Measurements from ENCODE around the gene GARS1.
"Not testable (repeated sequence)": the region's sequence is repeated elsewhere in the genome, so short reads cannot be mapped to it uniquely, and the experiment has no call there.

GARS1 gene

DNA sequence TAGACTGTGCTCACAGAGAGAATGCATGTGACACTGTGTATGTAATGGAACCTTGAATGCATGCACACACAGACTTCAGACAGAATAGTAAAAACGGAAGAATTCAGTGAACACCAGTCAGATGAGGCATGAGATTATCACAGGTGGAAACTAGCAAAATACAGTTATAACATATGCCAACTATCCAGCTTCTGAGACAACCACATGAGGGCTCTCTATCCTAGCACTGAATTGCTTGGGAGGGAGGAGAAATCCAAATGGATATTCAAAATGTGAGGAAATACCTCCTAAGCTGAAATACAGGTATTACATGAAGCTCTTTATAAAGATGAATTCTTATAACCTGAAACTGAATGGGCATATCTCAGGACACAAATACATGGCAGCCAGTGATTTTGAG lies 30.6 kb downstream of the GARS1 start:
- DNase-seq (ENCODE audit: low read depth), result no peak

DNA sequence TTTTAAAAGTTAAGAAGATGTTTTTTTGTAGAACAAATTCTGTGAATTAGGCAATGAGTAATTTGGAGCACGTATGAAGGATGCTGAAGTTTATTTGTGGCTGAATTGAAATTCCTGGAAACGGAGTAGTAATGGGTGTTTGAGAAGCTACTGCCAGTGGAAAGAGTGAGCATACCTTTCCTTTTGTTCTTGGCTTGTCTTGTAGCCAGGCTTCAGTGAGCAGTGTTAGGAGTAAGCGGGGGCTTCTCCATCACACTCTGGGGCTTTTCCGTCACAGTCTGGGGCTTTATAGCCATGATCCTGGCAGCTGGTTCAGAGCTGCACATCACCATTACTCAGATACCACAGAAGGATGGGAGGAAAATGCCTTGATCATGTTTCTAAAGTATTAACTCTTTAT lies 32.3 kb downstream of the GARS1 start:
- no peak for DNase-seq (ENCODE audit: low read depth)

DNA sequence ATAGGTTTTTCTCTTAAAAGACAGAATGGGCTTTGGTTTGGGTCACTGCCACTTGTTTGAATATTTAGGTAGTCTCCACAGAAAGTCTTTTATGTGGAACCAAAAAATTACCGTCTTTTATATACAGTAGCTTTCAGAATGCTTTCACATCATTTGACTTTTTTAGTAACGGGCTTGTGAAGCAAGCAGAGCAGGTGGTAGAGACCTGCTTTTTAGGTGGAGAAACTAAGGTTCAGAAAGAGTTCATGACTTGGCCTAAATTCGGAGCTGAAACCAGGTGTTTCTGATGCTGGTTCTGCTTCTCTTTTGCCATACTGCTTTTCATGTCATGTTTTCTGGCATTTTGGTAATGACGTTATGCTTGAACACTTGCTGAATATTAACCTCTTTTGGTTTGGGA lies 36.3 kb downstream of the GARS1 start:
- no peak for DNase-seq (ENCODE audit: low read depth)

DNA sequence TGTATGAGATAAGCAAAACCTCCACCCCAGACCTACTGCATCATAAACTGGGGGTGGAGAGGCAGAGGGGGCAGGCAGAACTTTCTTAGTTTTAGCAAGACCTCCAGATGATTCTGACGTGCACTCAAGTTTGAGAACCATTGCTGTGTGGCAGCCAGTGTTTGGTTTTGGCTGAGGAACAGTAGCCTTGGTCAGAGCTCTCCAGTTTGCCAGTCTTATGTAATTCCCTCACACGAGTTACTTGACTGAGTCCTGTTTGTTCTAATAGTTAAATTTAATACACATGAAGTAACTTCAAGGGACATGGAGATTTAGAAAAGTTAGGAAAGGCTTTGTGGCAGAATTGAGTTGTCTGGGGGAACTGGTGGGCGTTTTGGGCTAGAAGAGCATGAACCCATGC lies 38.5 kb downstream of the GARS1 start:
- DNase-seq (ENCODE audit: low read depth), result no peak

DNA sequence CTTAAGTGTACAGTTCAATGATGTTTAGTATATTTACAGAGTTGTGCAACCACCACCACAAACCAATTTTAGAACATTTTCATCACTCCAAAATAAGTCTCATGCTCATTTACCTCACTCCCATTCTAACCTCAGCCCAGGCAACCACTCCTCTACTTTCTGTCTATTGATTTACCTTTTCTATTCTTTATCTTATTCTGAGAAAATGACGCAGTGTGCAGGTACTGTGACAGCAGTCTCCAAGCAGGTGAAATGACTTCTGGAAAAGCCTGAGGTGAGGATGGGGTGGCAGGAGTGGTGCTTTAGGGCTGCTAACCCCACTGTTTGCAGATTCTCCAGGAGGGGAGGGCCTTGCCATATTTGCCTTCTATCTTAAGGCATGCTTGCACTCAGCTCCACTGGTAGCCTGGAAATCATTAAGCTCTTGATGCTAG lies 39.5 kb downstream of the GARS1 start:
- DNase-seq (ENCODE audit: low read depth), result no peak

DNA sequence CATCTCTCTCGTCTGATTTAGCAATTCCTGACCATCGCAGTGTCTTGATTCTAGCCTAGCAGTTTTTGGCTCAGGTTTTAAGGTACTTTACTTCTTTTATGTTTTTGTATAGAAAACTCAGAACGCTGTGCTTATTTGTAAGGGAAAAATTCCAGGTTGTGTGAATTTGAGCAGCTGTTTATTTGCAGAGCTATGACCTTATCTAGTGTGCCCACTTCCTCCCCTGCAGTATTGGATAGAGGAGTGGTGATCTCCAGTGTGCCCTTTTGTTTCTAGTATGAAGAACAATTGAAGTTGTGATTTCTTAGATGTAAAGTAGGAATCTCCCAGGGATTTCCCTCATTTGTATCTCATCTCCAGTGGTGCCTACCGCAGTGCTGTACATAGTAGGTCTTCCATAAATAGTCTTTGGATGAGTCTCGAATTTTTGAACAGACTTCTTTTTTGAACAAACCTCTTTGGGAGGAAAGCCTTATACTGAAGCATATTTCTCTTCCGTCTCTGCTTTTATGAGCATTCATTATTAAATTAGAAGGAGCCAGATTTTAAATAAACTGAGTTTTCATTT lies 40.0 kb downstream of the GARS1 start:
- no peak for DNase-seq (ENCODE audit: low read depth)

DNA sequence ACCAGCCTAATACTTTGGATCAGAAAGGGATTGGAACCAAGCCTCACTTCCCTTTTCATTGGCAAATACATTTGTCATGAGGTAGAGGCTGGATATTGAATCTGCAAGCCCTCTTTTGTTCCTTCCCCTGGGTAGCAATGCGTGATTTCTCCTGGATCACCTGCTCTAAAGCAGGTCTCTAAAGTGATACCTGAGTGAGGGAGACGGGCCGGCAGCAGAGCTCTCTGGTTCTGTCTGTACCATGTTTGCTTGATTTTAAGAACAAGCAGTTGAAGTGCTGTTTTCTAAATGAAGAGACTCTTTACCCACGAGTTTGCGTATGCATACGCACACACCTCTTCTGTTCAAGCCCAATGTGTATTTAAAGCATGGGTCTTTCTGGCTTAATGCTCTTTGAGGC lies 41.1 kb downstream of the GARS1 start:
- DNase-seq (ENCODE audit: low read depth), result no peak

DNA sequence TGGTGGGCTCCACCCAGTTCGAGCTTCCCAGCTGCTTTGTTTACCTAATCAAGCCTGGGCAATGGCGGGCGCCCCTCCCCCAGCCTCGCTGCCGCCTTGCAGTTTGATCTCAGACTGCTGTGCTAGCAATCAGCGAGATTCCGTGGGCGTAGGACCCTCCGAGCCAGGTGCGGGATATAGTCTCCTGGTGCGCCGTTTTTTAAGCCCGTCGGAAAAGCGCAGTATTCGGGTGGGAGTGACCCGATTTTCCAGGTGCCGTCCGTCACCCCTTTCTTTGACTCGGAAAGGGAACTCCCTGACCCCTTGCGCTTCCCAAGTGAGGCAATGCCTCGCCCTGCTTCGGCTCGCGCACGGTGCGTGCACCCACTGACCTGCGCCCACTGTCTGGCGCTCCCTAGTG lies 47.6 kb downstream of the GARS1 start:
- not testable (repeated sequence) for DNase-seq (ENCODE audit: low read depth)

DNA sequence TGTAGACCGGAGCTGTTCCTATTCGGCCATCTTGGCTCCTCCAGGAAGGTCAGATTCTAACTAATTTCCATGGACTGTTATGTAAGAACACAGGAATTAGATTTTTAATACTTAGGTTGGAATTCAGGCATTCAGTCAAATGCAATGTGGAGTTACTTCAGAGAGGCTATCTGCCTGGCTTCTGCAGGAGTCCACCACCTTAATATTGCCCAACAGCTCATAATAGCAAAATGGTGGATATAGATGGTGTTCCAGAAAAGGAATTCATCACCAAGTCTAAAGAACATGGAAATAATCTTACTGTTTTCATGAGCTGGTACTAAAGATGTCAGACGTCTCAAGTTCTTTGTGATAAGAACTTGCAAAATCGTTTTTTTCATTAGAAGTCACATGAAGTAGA lies 48.1 kb downstream of the GARS1 start:
- DNase-seq (ENCODE audit: low read depth), result no peak

DNA sequence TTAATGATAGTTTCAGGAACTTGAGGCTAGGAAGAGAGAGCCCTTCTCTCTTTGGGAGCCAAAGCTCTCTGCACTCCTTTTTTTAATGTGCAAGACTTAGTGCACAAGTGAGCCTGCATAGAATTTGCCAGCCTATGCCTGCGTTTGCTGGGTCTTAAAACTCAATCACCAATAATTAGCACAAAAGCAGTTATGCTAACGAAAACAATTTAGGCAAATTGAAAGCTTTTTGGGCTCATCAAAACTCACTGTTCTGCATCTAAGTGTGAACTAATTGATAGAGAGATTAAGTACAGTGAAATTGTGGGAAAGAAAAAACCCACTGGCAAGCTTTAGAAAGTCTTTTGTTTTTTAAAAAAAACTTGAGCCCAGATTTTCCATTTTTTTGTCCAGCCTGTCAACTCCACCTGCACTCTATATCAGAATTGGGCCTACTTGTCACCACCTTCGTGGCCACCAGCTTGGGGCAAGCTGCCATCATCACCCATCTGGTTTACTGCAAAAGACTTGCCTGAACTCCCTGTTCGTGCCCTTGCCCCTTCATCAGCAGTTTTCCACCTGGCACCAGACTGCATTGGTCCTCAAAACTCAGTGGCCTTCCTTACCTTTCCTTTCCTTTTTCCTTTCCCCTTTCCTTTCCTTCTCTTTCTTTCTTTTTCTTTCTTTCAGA lies 49.7 kb downstream of the GARS1 start:
- no peak for DNase-seq (ENCODE audit: low read depth)

DNA sequence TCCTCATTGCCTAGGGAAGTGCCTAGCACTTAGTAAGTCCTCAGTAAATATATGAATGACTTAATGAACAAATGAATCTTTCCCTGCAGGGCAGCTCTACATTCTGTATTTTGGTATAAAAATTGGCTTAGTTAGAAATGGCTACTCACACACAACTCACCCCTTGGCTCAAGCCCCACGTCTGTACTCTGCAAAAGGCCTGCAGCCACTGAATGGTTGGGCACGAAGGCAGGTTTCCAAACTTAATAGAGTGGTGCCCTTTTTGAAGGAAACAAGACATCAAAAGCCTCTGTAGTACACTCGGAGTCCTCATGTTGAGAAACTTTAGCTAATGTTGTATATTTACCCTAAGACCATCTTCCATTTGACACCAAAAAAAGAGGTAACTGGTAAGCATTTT lies 51.0 kb downstream of the GARS1 start:
- no peak for DNase-seq (ENCODE audit: low read depth)

DNA sequence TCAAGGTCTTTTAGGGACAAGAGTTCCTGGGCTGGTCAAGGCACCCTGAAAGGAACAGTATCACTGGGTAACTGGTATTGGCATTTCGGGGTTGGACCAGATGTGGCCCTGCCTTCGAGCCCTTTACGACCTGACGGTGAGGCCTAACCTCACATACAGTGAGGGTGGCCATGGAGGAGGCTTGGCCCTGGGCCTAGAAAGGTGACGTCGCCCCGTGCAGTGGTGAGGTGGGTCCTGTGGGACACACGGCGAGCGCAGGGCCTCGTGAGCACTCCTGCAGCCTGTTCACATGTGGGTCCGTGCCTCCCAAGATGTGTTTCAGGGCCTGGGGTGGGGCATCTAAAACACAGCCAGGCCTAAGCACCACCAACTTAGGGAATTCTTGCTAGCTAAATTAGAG lies 51.5 kb downstream of the GARS1 start:
- DNase-seq (ENCODE audit: low read depth), result no peak

DNA sequence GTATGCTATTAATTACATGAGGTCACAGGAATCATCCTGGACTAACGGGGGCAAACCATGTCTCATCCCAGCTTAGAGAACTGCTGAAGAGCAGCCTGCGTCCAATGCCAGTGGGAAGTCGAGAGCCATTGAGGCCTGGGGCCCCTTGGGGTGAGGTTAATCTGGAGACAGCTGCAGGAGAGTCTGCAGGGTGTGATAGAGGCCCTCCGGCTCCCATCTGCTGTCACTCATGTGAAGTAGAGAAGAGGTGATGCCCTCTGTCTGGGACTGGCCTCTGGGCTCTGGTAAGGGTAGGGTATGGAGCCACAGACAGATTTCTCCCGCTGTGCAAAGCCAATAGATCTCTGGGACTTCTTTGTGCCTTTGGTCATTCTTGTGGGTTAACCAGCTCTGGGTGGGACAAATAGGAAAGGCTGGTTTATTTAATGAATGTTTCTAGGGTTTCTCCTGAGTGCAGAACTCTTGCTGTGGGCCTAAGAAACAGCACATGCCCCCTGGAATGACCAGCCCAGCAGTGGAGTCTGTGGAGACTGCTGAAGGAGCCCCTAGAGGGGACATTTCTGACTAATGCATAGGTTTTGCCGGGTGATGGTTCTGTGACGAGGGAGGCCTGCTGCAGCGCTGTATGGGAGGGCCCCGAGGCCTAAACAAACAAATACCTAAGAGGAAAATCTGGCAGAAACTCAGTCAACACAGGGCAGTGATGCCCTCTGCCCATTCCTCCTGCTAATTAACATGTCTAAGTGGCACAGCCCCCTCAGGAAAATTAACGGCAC lies 53.1 kb downstream of the GARS1 start:
- DNase-seq (ENCODE audit: low read depth), result no peak

DNA sequence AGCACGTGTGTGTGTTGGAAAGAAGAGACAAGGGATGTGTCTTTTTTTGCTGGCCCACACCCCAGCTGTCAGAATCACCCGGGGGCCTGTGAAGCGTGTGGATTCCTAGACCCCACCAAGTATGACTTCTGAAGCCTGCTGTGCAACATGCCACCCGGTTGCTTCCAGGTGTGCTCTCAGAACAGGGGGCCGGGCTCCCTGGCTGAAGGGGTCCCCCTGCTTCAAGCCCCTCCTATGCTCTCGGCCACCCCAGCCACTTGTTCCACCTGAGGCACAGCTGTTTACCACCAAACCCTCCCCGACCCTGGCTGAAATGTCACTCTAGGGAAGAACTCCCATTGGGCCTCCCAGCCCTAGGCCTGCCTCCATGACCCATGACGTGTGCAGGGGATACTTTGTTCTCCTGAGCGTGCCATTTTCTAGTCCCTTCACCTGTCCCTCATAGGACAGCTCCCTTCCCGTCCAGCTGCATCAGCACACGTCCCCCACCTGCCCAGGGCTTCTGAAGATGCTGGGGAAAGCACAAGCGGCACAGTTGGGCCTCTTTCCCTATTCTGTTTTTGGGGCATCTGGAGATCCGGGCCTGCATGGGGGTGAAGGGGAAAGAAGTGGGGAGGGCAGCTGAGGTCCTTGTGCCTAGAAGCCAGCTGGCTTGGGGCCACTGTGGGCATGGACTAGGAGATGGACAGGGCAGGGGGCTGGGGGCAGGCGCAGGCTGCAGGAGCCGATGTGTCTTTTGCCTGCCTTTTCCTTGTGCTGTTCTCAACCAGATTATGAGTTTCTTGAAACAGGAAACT lies 54.3 kb downstream of the GARS1 start:
- DNase-seq (ENCODE audit: low read depth), result no peak

DNA sequence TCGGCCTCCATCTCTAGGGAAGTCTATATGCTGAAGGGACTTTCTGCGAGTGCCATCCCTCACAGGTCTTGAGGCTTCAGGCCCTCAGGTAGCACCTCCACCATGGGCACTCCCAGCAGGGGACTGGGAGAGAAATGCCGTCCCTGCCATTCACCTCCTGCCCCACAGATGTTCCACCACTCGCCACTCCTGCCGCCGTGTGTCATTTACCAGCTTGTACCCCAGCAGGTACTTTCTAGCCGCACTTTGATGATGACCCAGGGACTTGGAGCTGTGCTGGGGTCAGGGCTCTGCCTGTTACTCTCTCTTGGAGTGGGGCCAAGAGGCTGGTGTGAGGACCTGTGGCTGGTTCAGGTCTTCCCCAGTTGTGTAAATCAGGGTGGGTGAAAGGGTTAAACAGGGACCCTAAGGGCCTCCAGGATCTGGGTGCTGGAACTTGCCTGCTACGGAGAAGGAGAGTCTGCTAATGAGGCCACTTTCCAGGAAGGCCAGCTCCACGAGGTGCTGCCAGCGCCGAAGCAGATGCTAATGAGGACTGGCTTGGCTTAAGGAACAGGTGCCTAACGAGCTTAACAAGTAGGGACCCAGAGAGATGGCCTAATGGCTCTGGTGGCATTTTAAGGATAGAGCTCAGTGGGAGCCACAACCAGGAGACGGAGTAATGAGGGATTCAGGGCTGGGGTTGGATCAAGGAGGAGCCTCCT lies 55.2 kb downstream of the GARS1 start:
- DNase-seq (ENCODE audit: low read depth), result no peak

DNA sequence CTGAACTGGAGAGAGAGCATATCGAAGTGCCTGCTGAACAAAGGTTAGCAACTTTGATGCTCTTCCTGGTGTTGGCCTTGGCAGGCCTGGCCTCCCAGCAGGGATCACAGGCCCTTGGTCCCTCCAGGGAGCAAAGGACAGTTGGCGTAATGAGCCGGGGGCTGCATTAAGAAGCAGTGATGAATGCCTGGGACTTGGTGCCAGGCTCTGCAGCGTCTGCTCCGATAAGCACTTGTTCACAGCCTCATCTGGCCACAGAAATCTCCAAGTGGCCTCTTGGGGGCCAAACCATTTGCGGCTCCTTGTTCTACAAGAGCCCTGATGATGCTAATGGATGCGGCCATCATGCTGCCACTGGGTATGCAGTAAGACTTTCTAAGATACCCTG lies 55.7 kb downstream of the GARS1 start:
- DNase-seq (ENCODE audit: low read depth), result no peak

DNA sequence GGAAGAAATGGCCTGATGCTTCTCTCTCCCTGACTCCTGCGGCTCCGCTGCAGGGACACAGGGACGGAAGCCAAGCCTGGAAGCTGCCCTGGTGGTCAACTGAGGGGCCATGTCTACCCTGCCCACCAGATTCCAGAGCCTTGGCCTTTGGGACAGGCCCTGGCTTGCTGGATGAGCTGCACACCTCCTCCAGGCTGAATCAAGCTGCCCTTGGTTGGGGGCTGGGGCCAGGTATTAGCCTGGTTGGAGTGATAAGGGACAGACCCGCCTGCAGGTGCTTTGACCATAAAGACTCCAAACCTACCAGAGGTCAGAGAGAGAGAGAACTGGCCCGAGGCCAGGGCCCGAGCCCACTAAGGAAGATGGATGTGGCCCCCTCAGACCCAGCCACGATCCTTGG lies 57.5 kb downstream of the GARS1 start:
- DNase-seq (ENCODE audit: low read depth), result no peak

DNA sequence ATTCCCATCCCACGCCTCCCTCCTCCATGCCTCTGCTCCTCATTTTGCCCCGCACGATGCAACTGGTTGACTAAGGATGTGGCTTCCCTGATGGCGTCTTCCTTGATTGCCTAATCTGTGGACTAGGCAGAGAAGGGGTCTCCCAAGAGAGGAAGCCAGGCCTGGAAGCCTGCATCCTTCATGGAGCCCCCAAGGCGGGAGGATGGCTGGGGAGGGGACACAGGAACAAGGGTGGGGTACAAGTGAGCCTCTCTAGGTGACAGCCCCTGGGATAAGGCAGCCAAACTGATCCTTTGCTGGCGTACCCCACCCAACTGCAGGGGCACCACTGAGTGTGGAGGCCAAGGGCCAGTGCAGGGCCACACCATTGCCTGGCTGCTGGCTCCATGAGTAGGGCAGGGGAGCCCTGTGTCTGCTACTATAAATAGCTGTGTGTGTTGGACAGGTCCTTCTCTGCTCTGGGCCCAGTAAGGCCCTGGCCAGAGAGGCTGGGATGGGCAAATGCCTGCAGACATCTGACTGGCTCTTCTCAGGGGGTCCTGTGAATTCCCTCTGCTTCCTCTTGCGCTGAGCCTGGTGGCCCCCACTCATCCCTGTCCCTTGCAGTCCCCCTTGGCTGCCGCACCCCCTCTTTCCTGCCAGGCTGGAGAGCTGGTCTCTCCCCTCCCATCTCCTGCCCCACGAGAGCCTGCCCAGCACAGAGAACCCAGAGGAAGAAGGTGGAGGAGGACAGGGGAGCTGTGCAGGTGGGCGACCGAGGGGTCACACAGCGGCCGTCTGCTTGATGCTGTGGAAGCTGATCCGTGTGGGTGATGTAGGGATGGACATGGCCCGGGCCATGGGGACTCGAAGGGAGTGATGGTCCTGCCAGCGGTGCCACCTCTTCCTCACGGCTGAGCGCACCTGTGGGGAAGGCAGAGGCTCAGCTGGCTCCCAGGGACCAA lies 58.3 kb downstream of the GARS1 start:
- no peak for DNase-seq (ENCODE audit: low read depth)

DNA sequence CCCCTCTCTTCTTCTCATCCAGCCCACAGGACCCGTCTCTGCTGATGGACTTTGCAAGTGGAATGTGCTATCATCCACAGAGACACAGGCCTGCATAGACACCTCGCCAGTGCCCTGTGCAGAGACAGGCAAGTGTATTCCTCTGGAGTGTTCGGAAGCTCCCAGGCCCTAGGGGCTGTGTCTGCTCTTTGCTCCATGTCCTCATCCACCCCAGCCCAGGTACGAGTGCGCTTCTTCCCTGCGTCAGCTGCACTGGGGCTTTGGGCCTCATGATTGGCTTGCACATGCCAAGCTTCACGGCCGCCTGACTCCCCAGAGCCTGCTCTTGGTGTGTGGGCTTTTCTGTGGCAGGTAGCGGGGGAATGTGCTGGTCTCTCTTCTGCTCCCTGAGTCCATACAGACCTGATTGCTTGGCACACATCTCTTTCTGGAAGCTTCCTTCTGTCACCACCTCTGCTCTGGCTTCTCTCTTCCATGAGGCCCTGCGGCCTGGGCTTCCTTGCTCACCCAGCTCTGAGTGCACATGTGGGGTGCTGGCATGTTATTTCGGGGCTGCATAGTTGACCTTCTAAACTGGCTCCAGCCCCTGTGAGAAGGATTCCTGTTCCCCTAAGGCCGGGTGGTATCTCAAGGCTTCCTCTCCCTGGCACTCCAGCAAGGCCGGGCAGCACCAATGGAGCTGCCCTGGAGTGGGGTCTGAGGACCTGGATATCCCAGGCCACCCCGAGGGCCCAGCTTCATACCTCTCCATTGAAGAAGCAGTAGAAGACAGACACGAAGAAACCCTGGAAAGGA lies 59.8 kb downstream of the GARS1 start:
- DNase-seq (ENCODE audit: low read depth), result no peak

Measured in activated gamma-delta T cell treated with anti-CD3 and anti-CD28 coated beads, Interleukin-2, amount 50 U/mL, for 16 hours (primary cell).